MM.1S (cell line): ENCODE data around the gene ENO4.

Experiments
- DNase-seq: peaks from one replicate; pipeline ENCODE4 v3.0.0-alpha.2; 2015
- H2AFZ ChIP-seq: fragments of 300-600 bp; sonication (generic); 2 replicates; pipeline ENCODE4 v1.6.0; 2016; ENCODE audit warnings: antibody characterized with exemption, low read length
- H3F3A ChIP-seq: fragments of 300-600 bp; sonication (generic); 2 replicates; pipeline ENCODE4 v1.6.1; 2016; ENCODE audit warnings: mild to moderate bottlenecking, antibody characterized with exemption, low read length, moderate library complexity, mixed read lengths; ENCODE audit not compliant: insufficient read depth
- H3K27ac ChIP-seq: fragments of 300-600 bp; sonication (generic); 2 replicates; pipeline ENCODE4 v1.5.1; 2016; ENCODE audit warnings: mild to moderate bottlenecking, low read length
- H3K27me3 ChIP-seq: fragments of 300-600 bp; sonication (generic); replicated peaks from 2 replicates; pipeline ENCODE4 v1.6.0; 2016; ENCODE audit warnings: low read length; ENCODE audit not compliant: insufficient read depth
- H3K36me3 ChIP-seq: fragments of 300-600 bp; sonication (generic); replicated peaks from 2 replicates; pipeline ENCODE4 v1.6.1; 2016; ENCODE audit warnings: mild to moderate bottlenecking, low read length, mixed read lengths; ENCODE audit not compliant: insufficient read depth
- H3K4me1 ChIP-seq: fragments of 300-600 bp; sonication (generic); 2 replicates; pipeline ENCODE4 v1.6.1; 2016; ENCODE audit warnings: low read length, mixed read lengths
- H3K4me2 ChIP-seq: fragments of 300-600 bp; sonication (generic); 2 replicates; pipeline ENCODE4 v1.6.0; 2016; ENCODE audit warnings: low read depth, low read length
- H3K4me3 ChIP-seq: fragments of 300-600 bp; sonication (generic); 2 replicates; pipeline ENCODE4 v1.5.1; 2016; ENCODE audit warnings: low read length, mixed read lengths
- H3K79me2 ChIP-seq: fragments of 300-600 bp; sonication (generic); 2 replicates; pipeline ENCODE4 v1.6.1; 2016; ENCODE audit warnings: mixed run types, low read length, mixed read lengths
- H3K9ac ChIP-seq: fragments of 300-600 bp; sonication (generic); 2 replicates; pipeline ENCODE4 v1.6.1; 2016; ENCODE audit warnings: low read length, mixed read lengths
- H3K9me2 ChIP-seq: fragments of 300-600 bp; sonication (generic); replicated peaks from 2 replicates; pipeline ENCODE4 v1.6.1; 2016; ENCODE audit warnings: mild to moderate bottlenecking, low read length, mixed read lengths; ENCODE audit not compliant: insufficient read depth
- H3K9me3 ChIP-seq: fragments of 300-600 bp; sonication (generic); replicated peaks from 2 replicates; pipeline ENCODE4 v1.6.1; 2016; ENCODE audit warnings: mild to moderate bottlenecking, low read length, mixed read lengths; ENCODE audit not compliant: insufficient read depth
- H4K20me1 ChIP-seq: fragments of 300-600 bp; sonication (generic); 2 replicates; pipeline ENCODE4 v1.6.1; 2016; ENCODE audit warnings: mild to moderate bottlenecking, low read length, moderate library complexity, mixed read lengths; ENCODE audit not compliant: insufficient read depth
- CTCF ChIP-seq: fragments of 300-600 bp; sonication (generic); IDR thresholded peaks from 2 replicates; pipeline ENCODE4 v1.5.1; 2016; ENCODE audit warnings: antibody characterized with exemption, low read length, mixed read lengths
- EZH2 ChIP-seq: fragments of 300-600 bp; sonication (generic); optimal IDR thresholded peaks from 2 replicates; pipeline ENCODE3; 2017; ENCODE audit warnings: low read depth, mild to moderate bottlenecking, antibody characterized with exemption, low read length, mixed read lengths
- EZH2phosphoT487 ChIP-seq: fragments of 300-600 bp; sonication (generic); IDR thresholded peaks from 2 replicates; pipeline ENCODE4 v1.6.1; 2018; ENCODE audit warnings: antibody characterized with exemption, low read length

The ENO4 gene

GRCh38 chr10:116879817-116880216 lies 30.5 kb downstream of the ENO4 start:
- Histone ChIP-seq H3F3A (no peaks in the 10 kb centered on the region), H3K9me3 (no peaks in the 10 kb centered on the region), H3K4me3 (no peak overlapping the region), H3K4me1 (no peaks in the 10 kb centered on the region), H3K79me2 (no peaks in the 10 kb centered on the region), H3K36me3 (no peaks in the 10 kb centered on the region), H3K9me2 (no peaks in the 10 kb centered on the region), H2AFZ (no peak overlapping the region), H4K20me1 (no peaks in the 10 kb centered on the region), H3K27ac (no peak overlapping the region), H3K9ac (no peak overlapping the region), H3K27me3 (no peaks in the 10 kb centered on the region), H3K4me2 (no peak overlapping the region)
- no peak for TF ChIP-seq EZH2phosphoT487
- TF ChIP-seq CTCF: no peak
- no peak for TF ChIP-seq EZH2
- DNase-seq: no peak

- H3K27me3 ChIP-seq: no peaks in the 10 kb centered on the region
- H3K9me2 ChIP-seq: no peaks in the 10 kb centered on the region
- H3K4me2 ChIP-seq: no peak overlapping the region
- no peak for DNase-seq
- no peak overlapping the region for H3K27ac ChIP-seq
- no peak overlapping the region for H2AFZ ChIP-seq
- no peaks in the 10 kb centered on the region for H3F3A ChIP-seq
- TF ChIP-seq EZH2phosphoT487 (no peak), CTCF (no peak), EZH2 (no peak)
- H3K79me2 ChIP-seq: no peaks in the 10 kb centered on the region
- no peak overlapping the region for H3K4me3 ChIP-seq
- no peaks in the 10 kb centered on the region for H3K4me1 ChIP-seq
- H4K20me1 ChIP-seq: no peaks in the 10 kb centered on the region
- no peak overlapping the region for H3K9ac ChIP-seq
- no peaks in the 10 kb centered on the region for H3K9me3 ChIP-seq
- no peaks in the 10 kb centered on the region for H3K36me3 ChIP-seq
Observed at GRCh38 chr10:116880716-116881482, 31.6 kb downstream of the ENO4 start.

GRCh38 chr10:116882639-116883038 lies 33.3 kb downstream of the ENO4 start:
- Histone ChIP-seq H3K27me3 (no peaks in the 10 kb centered on the region), H3F3A (no peaks in the 10 kb centered on the region), H3K9me3 (no peaks in the 10 kb centered on the region), H2AFZ (no peak overlapping the region), H4K20me1 (no peaks in the 10 kb centered on the region), H3K4me2 (no peak overlapping the region), H3K9me2 (no peaks in the 10 kb centered on the region), H3K27ac (no peak overlapping the region), H3K79me2 (no peaks in the 10 kb centered on the region), H3K4me1 (no peaks in the 10 kb centered on the region), H3K9ac (no peak overlapping the region), H3K4me3 (no peak overlapping the region), H3K36me3 (no peaks in the 10 kb centered on the region)
- no peak for DNase-seq
- no peak for TF ChIP-seq EZH2
- TF ChIP-seq CTCF: no peak
- TF ChIP-seq EZH2phosphoT487: no peak
